HepG2 (cell line): ENCODE data around the gene ACYP2. TPM values are rescaled to one million over a fixed set of nuclear protein-coding genes. Genes with fewer than 3 reads are reported as not detected.

Experiments used
- ARNT2 ChIP-seq: sonication (generic); formaldehyde crosslinking; IDR thresholded peaks from 2 replicates; pipeline ENCODE4 v1.8.0; 2022; ENCODE audit warnings: mild to moderate bottlenecking, low read depth, missing genetic modification reagents, moderate library complexity
- CBFB ChIP-seq: sonication (generic); formaldehyde crosslinking; IDR thresholded peaks from 2 replicates; pipeline ENCODE4 v1.4.0; 2020; ENCODE audit warnings: missing genetic modification reagents
- DNMT1 ChIP-seq: sonication (generic); formaldehyde crosslinking; IDR thresholded peaks from 2 replicates; pipeline ENCODE4 v1.5.1; 2020; ENCODE audit warnings: mild to moderate bottlenecking, missing genetic modification reagents
- E2F5 ChIP-seq: sonication (generic); formaldehyde crosslinking; conservative IDR thresholded peaks from 2 replicates; pipeline ENCODE4 v1.4.0; 2020; ENCODE audit warnings: missing genetic modification reagents
- HDAC1 ChIP-seq: sonication (generic); formaldehyde crosslinking; IDR thresholded peaks from 2 replicates; pipeline ENCODE4 v1.5.1; 2020; ENCODE audit warnings: mild to moderate bottlenecking, missing genetic modification reagents
- HNRNPUL1 ChIP-seq: fragments of 200-400 bp; formaldehyde crosslinking; IDR thresholded peaks from 2 replicates; pipeline ENCODE4 v1.6.1; 2017; ENCODE audit warnings: low read depth, mild to moderate bottlenecking, low read length, moderate library complexity
- IKZF1 ChIP-seq: fragments of 450-650 bp; IDR thresholded peaks from 2 replicates; pipeline ENCODE4 v1.7.1; 2016
- MNT ChIP-seq: fragments of 450-650 bp; IDR thresholded peaks from 2 replicates; pipeline ENCODE4 v1.6.1; 2016
- PHF5A ChIP-seq: IDR thresholded peaks from one replicate; pipeline ENCODE4 v1.6.1; 2018; ENCODE audit warnings: low read depth, missing genetic modification reagents; ENCODE audit not compliant: unreplicated experiment
- PRMT3 ChIP-seq: sonication (generic); formaldehyde crosslinking; IDR thresholded peaks from 2 replicates; pipeline ENCODE4 v1.8.1; 2022; ENCODE audit warnings: low read depth, mild to moderate bottlenecking, moderate library complexity, missing genetic modification reagents, borderline replicate concordance
- SAFB2 ChIP-seq: sonication (generic); formaldehyde crosslinking; IDR thresholded peaks from 2 replicates; pipeline ENCODE4 v1.5.1; 2020; ENCODE audit warnings: missing genetic modification reagents, low read depth, mild to moderate bottlenecking, borderline replicate concordance
- SMAD1 ChIP-seq: sonication (generic); formaldehyde crosslinking; IDR thresholded peaks from 2 replicates; pipeline ENCODE4 v1.4.0; 2020; ENCODE audit warnings: missing genetic modification reagents, low read depth, mild to moderate bottlenecking, borderline replicate concordance
- SMYD3 ChIP-seq: sonication (generic); formaldehyde crosslinking; IDR thresholded peaks from 2 replicates; pipeline ENCODE4 v1.8.1; 2023; ENCODE audit warnings: mild to moderate bottlenecking, missing genetic modification reagents
- SP140L ChIP-seq: sonication (generic); formaldehyde crosslinking; IDR thresholded peaks from 2 replicates; pipeline ENCODE4 v1.4.0; 2020; ENCODE audit warnings: missing genetic modification reagents, borderline replicate concordance
- THAP7 ChIP-seq: sonication (generic); formaldehyde crosslinking; IDR thresholded peaks from 2 replicates; pipeline ENCODE4 v1.8.1; 2023; ENCODE audit warnings: mild to moderate bottlenecking, missing genetic modification reagents
- ZFP1 ChIP-seq: IDR thresholded peaks from 2 replicates; pipeline ENCODE4 v1.6.1; 2016
- ZFP91 ChIP-seq: sonication (generic); formaldehyde crosslinking; IDR thresholded peaks from 2 replicates; pipeline ENCODE4 v1.9.0; 2022; ENCODE audit warnings: missing genetic modification reagents, mild to moderate bottlenecking, borderline replicate concordance
- ZFX ChIP-seq: sonication (generic); formaldehyde crosslinking; IDR thresholded peaks from 2 replicates; pipeline ENCODE4 v1.4.0; 2020; ENCODE audit warnings: mild to moderate bottlenecking, low read depth, missing genetic modification reagents, moderate library complexity
- ZMYM2 ChIP-seq: sonication (generic); formaldehyde crosslinking; IDR thresholded peaks from 2 replicates; pipeline ENCODE4 v1.8.0; 2022; ENCODE audit warnings: mild to moderate bottlenecking, missing genetic modification reagents
- ZNF225 ChIP-seq: sonication (generic); formaldehyde crosslinking; IDR thresholded peaks from 2 replicates; pipeline ENCODE4 v1.4.0; 2020; ENCODE audit warnings: mild to moderate bottlenecking, missing genetic modification reagents
- ZNF296 ChIP-seq: sonication (generic); formaldehyde crosslinking; conservative IDR thresholded peaks from 2 replicates; pipeline ENCODE4 v1.5.0; 2020; ENCODE audit warnings: mild to moderate bottlenecking, missing genetic modification reagents
- ZNF362 ChIP-seq: sonication (generic); formaldehyde crosslinking; IDR thresholded peaks from 2 replicates; pipeline ENCODE4 v1.4.0; 2020; ENCODE audit warnings: missing genetic modification reagents, mild to moderate bottlenecking, borderline replicate concordance
- ZNF556 ChIP-seq: sonication (generic); formaldehyde crosslinking; IDR thresholded peaks from 2 replicates; pipeline ENCODE4 v1.4.0; 2020; ENCODE audit warnings: mild to moderate bottlenecking, missing genetic modification reagents, borderline replicate concordance
- ZNF678 ChIP-seq: sonication (generic); formaldehyde crosslinking; IDR thresholded peaks from 2 replicates; pipeline ENCODE4 v1.4.0; 2020; ENCODE audit warnings: mild to moderate bottlenecking, missing genetic modification reagents
- polyA plus RNA-seq, 8 experiments: library from polyadenylated mRNA; depleted of rRNA in 3 of 8; stranded (reverse) in 7 of 8; unstranded in 1 of 8; fragments of >200 nt; fragmentation: Illumina TruSeq in 4 of 8; extraction: Trizol in 4 of 8; gene quantifications; 2 replicates each; pipeline versions ENCODE4 v1.2.1 to v1.2.3, GENCODE V29; 2011 to 2016; ENCODE audit warnings: low read depth in 4 of 8, missing spikeins in 1 of 8, mixed read lengths in 1 of 8; ENCODE audit not compliant: insufficient read depth in 1 of 8
- total RNA-seq, 5 experiments: library from RNA; depleted of rRNA; stranded (reverse); fragments of >200 nt; fragmentation: Illumina TruSeq; extraction: Trizol; gene quantifications; 2 replicates each; pipeline ENCODE4 v1.2.3, GENCODE V29; 2016; ENCODE audit warnings: low read depth in 1 of 5

Gene ACYP2
- total and polyA plus RNA-seq, 2 of the 13 experiments (the other 11 are each of a cell fraction or from before 2014, with no cell fraction given): 12.3 to 12.7 TPM

- TF ChIP-seq MNT (no peak), ZNF678 (CRISPR knock-in tag) (peak; percentile 99), ARNT2 (peak; percentile 94), IKZF1 (no peak), CBFB (CRISPR knock-in tag) (no peak; the same call in 1 of the 2 replicates), SMAD1 (CRISPR knock-in tag) (0 out of 2 replicates have a peak, but pooled peaks have one; percentile 55), HNRNPUL1 (no peak), PHF5A (no peak), HDAC1 (CRISPR knock-in tag) (peak; percentile 83), ZNF225 (peak; percentile 97), PRMT3 (no peak), ZNF556 (CRISPR knock-in tag) (peak; percentile 93), E2F5 (CRISPR knock-in tag) (no peak; the same call in 1 of the 2 replicates), ZFP1 (CRISPR knock-in tag) (peak; percentile 20; the same call in 1 of the 2 replicates), DNMT1 (CRISPR knock-in tag) (peak; percentile 97), SMYD3 (CRISPR knock-in tag) (no peak), SP140L (no peak), THAP7 (CRISPR knock-in tag) (peak; percentile 89), ZNF362 (CRISPR knock-in tag) (peak; percentile 53; the same call in 1 of the 2 replicates), SAFB2 (CRISPR knock-in tag) (no peak; the same call in none of the 2 replicates), ZFP91 (peak; percentile 85), ZFX (CRISPR knock-in tag) (peak; percentile 68; the same call in 1 of the 2 replicates), ZMYM2 (peak; percentile 77), ZNF296 (no peak; the same call in 1 of the 2 replicates)
Observed at GRCh38 chr2:54330162-54330925, 214.9 kb downstream of the ACYP2 start (continued).
